ENCODE measurements around the gene ARHGEF6.

DNA sequence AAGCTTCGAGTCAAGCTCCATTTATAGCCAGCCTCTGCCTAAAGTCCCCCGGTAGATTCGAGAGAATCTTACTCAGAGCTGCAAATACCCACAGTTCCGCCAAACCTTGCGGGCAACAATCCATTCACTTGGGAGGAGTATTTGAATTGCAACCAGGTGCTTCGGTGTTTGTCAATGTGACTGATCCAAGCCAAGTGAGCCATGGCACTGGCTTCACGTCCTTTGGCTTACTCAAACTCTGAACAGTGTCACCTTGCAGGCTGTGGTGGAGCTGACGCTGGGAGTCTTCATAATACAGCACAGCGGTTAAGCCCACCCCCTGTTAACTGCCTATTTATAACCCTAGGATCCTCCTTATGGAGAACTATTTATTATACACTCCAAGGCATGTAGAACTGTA, 121.6 kb downstream of the ARHGEF6 start:
- no peak for TF ChIP-seq EZH2phosphoT487 (IDR thresholded peaks at IDR 0.05; ENCODE audit: insufficient read depth, low read depth)
- TF ChIP-seq EZH2 (IDR thresholded peaks at IDR 0.05; ENCODE audit: insufficient read depth, poor library complexity, severe bottlenecking): no peak
